ENCODE results near the gene S100A10.

Gene S100A10

GRCh38 chr1:151956957-151957497 lies 36.6 kb downstream of the S100A10 start:
- no peak for TF ChIP-seq GATA1 (IDR thresholded peaks at IDR 0.05; ENCODE audit: low read depth, low read length)
- TF ChIP-seq POLR2A (IDR thresholded peaks at IDR 0.05; ENCODE audit: low read length): no peak

GRCh38 chr1:151953409-151954094 lies 40.1 kb downstream of the S100A10 start:
- TF ChIP-seq GATA1 (IDR thresholded peaks at IDR 0.05; ENCODE audit: low read depth, low read length): no peak
- DNase-seq: no peak

More at GRCh38 chr1:151956957-151957497, 36.6 kb downstream of the S100A10 start:
- DNase-seq: no peak

- TF ChIP-seq POLR2A (IDR thresholded peaks at IDR 0.05; ENCODE audit: low read length): no peak
- no peak for TF ChIP-seq GATA1 (IDR thresholded peaks at IDR 0.05; ENCODE audit: low read depth, low read length)
- DNase-seq: no peak
These were observed 40.8 kb downstream of the S100A10 start for GRCh38 chr1:151952811-151953210.

GRCh38 chr1:151949371-151950193 lies 44.1 kb downstream of the S100A10 start:
- TF ChIP-seq POLR2A (IDR thresholded peaks at IDR 0.05; ENCODE audit: low read length) (no peak), GATA1 (IDR thresholded peaks at IDR 0.05; ENCODE audit: low read depth, low read length) (no peak)
- no peak for DNase-seq

GRCh38 chr1:151948506-151948905 lies 45.2 kb downstream of the S100A10 start:
- TF ChIP-seq POLR2A (IDR thresholded peaks at IDR 0.05; ENCODE audit: low read length): no peak
- TF ChIP-seq GATA1 (IDR thresholded peaks at IDR 0.05; ENCODE audit: low read depth, low read length): no peak
- no peak for DNase-seq

- no peak for DNase-seq
- TF ChIP-seq GATA1 (IDR thresholded peaks at IDR 0.05; ENCODE audit: low read depth, low read length) (no peak), POLR2A (IDR thresholded peaks at IDR 0.05; ENCODE audit: low read length) (no peak)
These were observed 46.5 kb downstream of the S100A10 start for GRCh38 chr1:151947140-151947539.

GRCh38 chr1:151945725-151946722 lies 47.6 kb downstream of the S100A10 start:
- peak; percentile 96 for DNase-seq
- TF ChIP-seq POLR2A (IDR thresholded peaks at IDR 0.05; ENCODE audit: low read length): peak; percentile 72
- TF ChIP-seq GATA1 (IDR thresholded peaks at IDR 0.05; ENCODE audit: low read depth, low read length): no peak

GRCh38 chr1:151944857-151945575 lies 48.6 kb downstream of the S100A10 start:
- TF ChIP-seq GATA1 (IDR thresholded peaks at IDR 0.05; ENCODE audit: low read depth, low read length) (no peak), POLR2A (IDR thresholded peaks at IDR 0.05; ENCODE audit: low read length) (no peak)
- DNase-seq: no peak

GRCh38 chr1:151944126-151944856 lies 49.4 kb downstream of the S100A10 start:
- peak; percentile 91 to 93 for DNase-seq
- TF ChIP-seq POLR2A (IDR thresholded peaks at IDR 0.05; ENCODE audit: low read length) (peak; percentile 90), GATA1 (IDR thresholded peaks at IDR 0.05; ENCODE audit: low read depth, low read length) (no peak)

GRCh38 chr1:151943591-151943990 lies 50.1 kb downstream of the S100A10 start:
- TF ChIP-seq POLR2A (IDR thresholded peaks at IDR 0.05; ENCODE audit: low read length) (no peak), GATA1 (IDR thresholded peaks at IDR 0.05; ENCODE audit: low read depth, low read length) (no peak)
- peak in 1 of 2 experiments; percentile 44 for DNase-seq

GRCh38 chr1:151942882-151943281 lies 50.8 kb downstream of the S100A10 start:
- DNase-seq: peak; percentile 43 to 51
- peak; percentile 37 for TF ChIP-seq POLR2A (IDR thresholded peaks at IDR 0.05; ENCODE audit: low read length)
- no peak for TF ChIP-seq GATA1 (IDR thresholded peaks at IDR 0.05; ENCODE audit: low read depth, low read length)

- TF ChIP-seq GATA1 (IDR thresholded peaks at IDR 0.05; ENCODE audit: low read depth, low read length) (no peak), POLR2A (IDR thresholded peaks at IDR 0.05; ENCODE audit: low read length) (no peak)
- DNase-seq: peak in 1 of 2 experiments; percentile 54
These were observed 53.1 kb downstream of the S100A10 start for GRCh38 chr1:151940541-151940940.
